ENCODE measurements around the gene ALDH1B1.

The ALDH1B1 gene

GRCh38 chr9:38428062-38428461 lies 35.6 kb downstream of the ALDH1B1 start:
- no peak overlapping the region for H3K27ac ChIP-seq
- no peak for TF ChIP-seq ZFX (IDR thresholded peaks at IDR 0.05)
- TF ChIP-seq, protein P1, sequence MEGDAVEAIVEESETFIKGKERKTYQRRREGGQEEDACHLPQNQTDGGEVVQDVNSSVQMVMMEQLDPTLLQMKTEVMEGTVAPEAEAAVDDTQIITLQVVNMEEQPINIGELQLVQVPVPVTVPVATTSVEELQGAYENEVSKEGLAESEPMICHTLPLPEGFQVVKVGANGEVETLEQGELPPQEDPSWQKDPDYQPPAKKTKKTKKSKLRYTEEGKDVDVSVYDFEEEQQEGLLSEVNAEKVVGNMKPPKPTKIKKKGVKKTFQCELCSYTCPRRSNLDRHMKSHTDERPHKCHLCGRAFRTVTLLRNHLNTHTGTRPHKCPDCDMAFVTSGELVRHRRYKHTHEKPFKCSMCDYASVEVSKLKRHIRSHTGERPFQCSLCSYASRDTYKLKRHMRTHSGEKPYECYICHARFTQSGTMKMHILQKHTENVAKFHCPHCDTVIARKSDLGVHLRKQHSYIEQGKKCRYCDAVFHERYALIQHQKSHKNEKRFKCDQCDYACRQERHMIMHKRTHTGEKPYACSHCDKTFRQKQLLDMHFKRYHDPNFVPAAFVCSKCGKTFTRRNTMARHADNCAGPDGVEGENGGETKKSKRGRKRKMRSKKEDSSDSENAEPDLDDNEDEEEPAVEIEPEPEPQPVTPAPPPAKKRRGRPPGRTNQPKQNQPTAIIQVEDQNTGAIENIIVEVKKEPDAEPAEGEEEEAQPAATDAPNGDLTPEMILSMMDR (conservative IDR thresholded peaks at IDR 0.05): no peak

DNA sequence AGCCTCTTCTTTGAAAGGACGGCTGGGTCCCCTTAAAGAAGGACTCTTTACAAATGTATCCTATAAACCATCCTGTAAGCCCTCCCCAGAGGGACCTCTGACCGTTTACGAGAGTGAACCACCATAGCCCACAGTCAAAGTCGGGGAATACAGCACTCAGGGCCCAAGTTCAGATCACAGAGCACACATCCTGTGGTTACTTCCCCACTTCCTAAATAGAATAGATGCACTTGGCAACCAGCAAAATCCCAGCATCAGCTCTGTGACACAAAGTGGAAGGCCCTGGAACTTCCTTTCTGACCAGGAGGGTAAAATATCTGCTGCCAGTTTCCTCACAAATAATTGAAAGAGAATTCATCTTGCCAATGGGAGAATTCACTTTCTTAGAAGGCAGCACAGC lies 38.6 kb downstream of the ALDH1B1 start:
- TF ChIP-seq, protein P1 (conservative IDR thresholded peaks at IDR 0.05): no peak
- H3K27ac ChIP-seq: no peak overlapping the region

GRCh38 chr9:38432922-38433510 lies 40.5 kb downstream of the ALDH1B1 start:
- H3K27ac ChIP-seq: no peak overlapping the region
- TF ChIP-seq, protein P1 (conservative IDR thresholded peaks at IDR 0.05): peak; percentile 81
- no peak for TF ChIP-seq ZFX (IDR thresholded peaks at IDR 0.05)

- no peak overlapping the region for H3K27ac ChIP-seq
- no peak for TF ChIP-seq ZFX (IDR thresholded peaks at IDR 0.05)
- TF ChIP-seq, protein P1 (conservative IDR thresholded peaks at IDR 0.05): no peak
Observed at GRCh38 chr9:38434365-38434764, 41.9 kb downstream of the ALDH1B1 start.

DNA sequence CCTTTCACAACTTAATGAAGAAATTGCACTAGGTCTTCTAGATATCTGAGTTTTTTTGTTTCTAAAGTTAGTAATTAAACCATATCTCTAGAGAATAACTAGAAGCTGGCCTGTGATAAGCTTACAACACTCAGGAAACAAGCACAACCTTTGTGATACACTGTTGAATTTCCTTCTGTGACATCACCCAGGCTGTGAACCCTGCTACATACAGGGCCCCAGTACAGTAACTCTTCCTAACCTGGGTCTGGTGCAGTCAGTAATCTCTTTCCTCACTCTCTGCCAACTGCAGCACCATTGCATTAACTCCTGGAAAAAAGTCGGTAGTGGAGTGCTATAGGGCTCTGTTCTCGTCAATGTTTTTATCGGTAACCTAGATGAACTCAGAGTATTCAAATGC lies 42.4 kb downstream of the ALDH1B1 start:
- no peak for TF ChIP-seq ZFX (IDR thresholded peaks at IDR 0.05)
- TF ChIP-seq, protein P1 (conservative IDR thresholded peaks at IDR 0.05): no peak
- H3K27ac ChIP-seq: no peak overlapping the region

DNA sequence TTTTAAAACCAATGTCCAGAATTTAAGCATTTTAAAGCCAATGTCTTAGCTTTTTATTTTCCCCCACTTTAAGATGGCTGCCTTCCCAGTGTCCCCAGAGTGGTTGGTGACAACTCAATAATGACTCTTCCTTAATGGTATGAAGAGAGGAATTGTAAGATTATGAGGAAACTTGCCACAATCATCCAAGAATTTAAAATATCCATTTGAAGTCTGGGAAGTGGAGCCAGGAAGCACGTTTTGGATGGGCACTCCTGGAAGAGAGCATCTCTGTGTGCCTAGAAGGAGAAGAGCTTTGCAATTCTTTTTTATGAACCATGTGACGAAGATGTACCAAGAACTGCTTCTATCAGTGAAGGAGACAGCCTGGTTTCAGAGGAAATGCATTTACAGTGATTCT lies 43.0 kb downstream of the ALDH1B1 start:
- no peak overlapping the region; the same call in 1 of the 2 replicates for H3K27ac ChIP-seq
- TF ChIP-seq, protein P1 (conservative IDR thresholded peaks at IDR 0.05): no peak
- no peak for TF ChIP-seq ZFX (IDR thresholded peaks at IDR 0.05)

- peak overlapping the region; percentile 88 for H3K27ac ChIP-seq
- TF ChIP-seq, protein P1 (conservative IDR thresholded peaks at IDR 0.05): no peak
- no peak for TF ChIP-seq ZFX (IDR thresholded peaks at IDR 0.05)
Observed at GRCh38 chr9:38436708-38437107, 44.2 kb downstream of the ALDH1B1 start.
